HT1080 (cell line): ENCODE data around the gene PCBD2. TPM values are rescaled to one million over a fixed set of nuclear protein-coding genes. Genes with fewer than 3 reads are reported as not detected.
"Not testable (repeated sequence)": the region's sequence is repeated elsewhere in the genome, so short reads cannot be mapped to it uniquely, and the experiment has no call there.

ENCODE experiments used
- DNase-seq: peaks from one replicate; pipeline ENCODE4 v3.0.0-alpha.2; 2015; ENCODE audit warnings: low read depth
- polyA plus RNA-seq, 2 experiments: library from polyadenylated mRNA; depleted of rRNA; stranded (reverse); fragments of >200 nt; gene quantifications; 2 replicates each; pipeline ENCODE4 v1.2.3, GENCODE V29; 2015
- total RNA-seq: library from RNA; depleted of rRNA; stranded (reverse); fragments of >200 nt; shearing (Covaris generic); gene quantifications from 2 replicates; pipeline ENCODE4 v1.2.3, GENCODE V29; 2014; rRNA removed

Gene PCBD2
- 9.1 and 10.0 TPM in 2 replicates for total RNA-seq
- polyA plus RNA-seq (2015; cell fraction: cytosol; rRNA removed) = 5.4 and 6.8 TPM in 2 replicates
- 5.0 and 5.2 TPM in 2 replicates for polyA plus RNA-seq (2015; cell fraction: nucleus; rRNA removed)

DNA sequence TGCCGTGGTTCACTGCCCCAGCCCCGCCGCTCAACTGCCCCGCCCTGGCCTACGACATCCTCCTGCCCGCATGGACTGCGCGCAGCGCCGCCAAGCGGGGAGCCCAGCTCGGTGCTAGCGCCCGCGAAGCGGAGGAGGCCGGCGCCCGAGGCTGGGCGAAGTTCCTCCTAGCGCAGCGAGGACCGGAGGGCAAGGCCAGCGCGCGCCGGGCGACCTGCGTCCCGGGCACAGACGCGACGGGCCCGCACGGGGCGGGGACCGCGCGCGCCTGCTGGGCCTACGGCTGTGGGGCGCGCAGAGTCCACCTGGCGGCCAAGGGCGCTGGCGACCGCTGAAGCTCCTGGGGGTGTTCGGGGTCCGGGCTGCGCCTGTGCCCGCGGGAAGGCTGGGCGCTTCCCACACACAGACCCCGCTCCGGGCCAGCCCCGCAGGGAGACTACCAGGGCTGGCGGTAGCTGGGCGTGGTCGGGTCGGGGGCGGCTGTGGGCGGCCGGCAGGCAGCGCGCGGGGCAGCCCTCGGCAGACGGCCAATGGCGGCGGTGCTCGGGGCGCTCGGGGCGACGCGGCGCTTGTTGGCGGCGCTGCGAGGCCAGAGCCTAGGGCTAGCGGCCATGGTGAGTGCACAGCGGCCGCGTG lies at the start of gene PCBD2:
TSS of gene PCBD2 (plus strand) at position 522 of the 636 bp plus-strand sequence. CDS start at position 531, 9 bp downstream.
- DNase-seq = peak; percentile 91

- not testable (repeated sequence) for DNase-seq
These were observed 48.5 kb upstream of the PCBD2 start for GRCh38 chr5:134856465-134856864.

DNA sequence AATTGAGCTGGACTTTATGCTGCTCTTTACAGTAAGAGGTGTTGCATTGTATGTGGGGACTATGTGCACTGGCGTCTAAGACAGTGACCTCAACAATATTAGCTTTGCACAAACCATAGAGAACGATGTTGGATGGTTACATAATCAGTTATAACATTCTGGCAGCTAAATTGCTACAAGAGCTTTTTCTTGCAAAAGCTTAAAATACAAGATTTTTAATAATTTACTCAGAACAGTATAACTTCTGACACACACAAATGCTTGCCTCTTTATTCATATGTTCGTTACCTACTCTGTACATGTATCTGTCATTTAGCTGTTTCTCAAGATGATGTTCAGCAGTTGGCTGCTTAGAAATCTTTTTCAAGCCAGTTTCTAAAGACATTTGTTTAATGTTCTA lies 47.5 kb upstream of the PCBD2 start:
- no peak for DNase-seq

DNA sequence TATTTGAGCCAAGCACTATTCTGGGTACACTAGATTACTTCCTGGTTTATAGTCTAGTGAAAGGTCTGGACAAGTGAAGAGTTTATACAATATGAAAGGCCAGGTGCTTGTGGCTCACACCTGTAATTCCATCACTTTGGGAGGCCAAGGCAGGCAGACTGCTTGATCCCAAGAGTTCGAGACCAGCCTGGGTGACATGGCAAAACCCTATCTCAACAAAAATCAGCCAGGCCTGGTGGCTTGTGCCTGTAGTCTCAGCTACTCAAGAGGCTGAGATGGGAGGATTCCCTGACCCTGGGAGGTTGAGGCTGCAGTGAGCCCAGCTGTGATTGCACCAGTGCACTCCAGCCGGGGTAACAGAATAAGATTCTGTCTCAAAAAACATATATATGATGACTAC lies 40.2 kb upstream of the PCBD2 start:
- DNase-seq = no peak

DNA sequence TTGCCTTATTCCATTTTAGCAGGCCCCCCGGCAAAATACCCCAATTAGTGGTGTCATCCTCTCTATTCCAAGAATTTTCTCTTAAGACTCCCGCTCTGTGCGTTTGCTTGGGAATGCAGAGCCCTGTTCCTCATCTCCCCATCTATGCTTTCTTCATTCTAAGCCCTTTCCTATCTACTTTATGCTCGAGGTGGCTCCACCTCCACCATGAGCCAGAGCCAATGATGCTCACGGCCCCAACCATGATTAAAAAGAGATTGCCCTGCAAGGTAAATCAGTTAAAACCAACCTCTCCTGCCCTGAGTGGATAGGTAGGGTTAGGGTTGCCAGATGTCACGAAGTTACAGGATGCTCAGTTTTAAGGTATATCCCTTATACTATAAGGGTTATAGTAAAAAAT lies 31.4 kb upstream of the PCBD2 start:
- no peak for DNase-seq

DNA sequence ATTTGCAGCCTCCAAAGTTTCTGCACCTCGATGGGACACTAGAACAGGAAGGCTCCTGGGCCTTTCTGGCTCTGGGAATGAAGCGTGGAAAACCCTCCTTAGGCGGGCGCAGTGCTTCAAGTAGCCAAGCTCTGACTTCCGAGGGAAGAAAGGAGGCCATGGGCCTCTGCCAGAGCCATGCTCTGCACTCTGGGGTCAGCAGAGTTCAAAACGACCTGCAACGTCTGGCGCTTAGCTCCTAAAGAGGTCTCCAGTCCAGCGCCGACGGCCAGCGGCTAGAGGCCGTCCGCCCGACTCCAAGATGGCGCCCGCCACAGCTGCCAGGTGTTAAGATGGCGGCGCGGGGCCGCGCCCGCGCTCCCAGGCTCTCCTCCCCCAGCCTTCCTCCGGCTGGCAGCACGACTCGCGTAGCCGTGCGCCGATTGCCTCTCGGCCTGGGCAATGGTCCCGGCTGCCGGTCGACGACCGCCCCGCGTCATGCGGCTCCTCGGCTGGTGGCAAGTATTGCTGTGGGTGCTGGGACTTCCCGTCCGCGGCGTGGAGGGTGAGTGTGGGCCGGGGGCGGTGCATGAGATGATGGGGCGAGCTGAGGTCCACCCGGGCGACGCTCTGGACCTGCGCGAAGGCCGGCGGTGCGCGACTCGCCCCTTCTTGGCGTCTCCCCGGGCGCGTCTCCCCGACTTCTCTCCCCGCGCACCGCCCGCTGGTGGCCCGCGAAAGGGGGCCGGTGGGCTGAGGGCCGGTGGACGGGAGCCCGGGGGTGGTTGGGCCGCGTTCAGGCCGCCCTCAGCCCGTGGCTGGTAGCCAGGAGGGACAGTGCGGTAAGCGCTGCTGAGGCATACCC lies 30.7 kb upstream of the PCBD2 start, which contains the start of gene TXNDC15:
TSS of gene TXNDC15 (plus strand) at position 385 of the 844 bp plus-strand sequence. CDS start at position 442, 57 bp downstream.
- DNase-seq = peak; percentile 87

GRCh38 chr5:134874831-134875655 lies 29.9 kb upstream of the PCBD2 start:
- DNase-seq = peak; percentile 79

DNA sequence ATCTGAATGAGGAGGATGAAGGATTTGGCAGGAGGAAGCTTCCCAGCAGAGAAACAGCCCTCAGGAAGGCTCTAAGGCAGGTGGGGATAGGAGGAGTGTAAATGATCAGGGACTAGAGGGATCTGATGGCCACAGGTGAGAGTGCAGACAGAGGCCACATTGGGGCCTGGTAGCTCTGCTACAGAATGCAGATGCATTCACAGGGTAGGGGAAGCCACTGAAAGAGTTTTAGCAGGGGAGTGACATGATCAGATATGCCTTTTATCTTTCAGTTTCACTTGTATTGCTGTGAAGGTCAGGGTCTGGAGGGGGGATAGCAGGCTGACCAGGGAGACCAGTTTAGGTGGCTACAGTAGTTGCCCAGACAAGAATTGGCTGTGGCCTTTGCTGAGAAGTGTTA lies 27.8 kb upstream of the PCBD2 start:
- no peak for DNase-seq

- no peak for DNase-seq
These were observed 26.5 kb upstream of the PCBD2 start for GRCh38 chr5:134878403-134878802.

GRCh38 chr5:134879456-134879855 lies 25.5 kb upstream of the PCBD2 start:
- no peak for DNase-seq

GRCh38 chr5:134880937-134881336 lies 24.0 kb upstream of the PCBD2 start:
- DNase-seq = not testable (repeated sequence)

GRCh38 chr5:134881711-134882110 lies 23.2 kb upstream of the PCBD2 start:
- DNase-seq = not testable (repeated sequence)

GRCh38 chr5:134887593-134888159 lies 17.3 kb upstream of the PCBD2 start:
- DNase-seq = no peak

DNA sequence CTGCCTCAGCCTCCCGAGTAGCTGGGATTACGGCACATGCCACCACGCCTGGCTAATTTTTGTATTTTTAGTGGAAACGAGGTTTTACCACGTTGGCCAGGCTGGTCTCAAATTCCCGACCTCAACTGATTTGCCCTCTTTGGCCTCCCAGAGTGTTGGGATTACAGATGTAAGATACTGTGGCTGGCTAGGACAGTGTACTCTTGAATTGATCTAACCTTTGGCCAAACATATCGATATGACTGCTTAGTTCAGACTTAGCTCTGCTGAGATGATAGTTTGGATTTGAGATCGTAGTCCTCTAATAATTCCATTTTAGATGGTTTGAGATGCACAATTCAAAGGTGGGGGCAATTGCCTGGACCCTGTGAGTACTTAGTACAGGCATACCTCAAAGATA lies 15.6 kb upstream of the PCBD2 start:
- no peak for DNase-seq

DNA sequence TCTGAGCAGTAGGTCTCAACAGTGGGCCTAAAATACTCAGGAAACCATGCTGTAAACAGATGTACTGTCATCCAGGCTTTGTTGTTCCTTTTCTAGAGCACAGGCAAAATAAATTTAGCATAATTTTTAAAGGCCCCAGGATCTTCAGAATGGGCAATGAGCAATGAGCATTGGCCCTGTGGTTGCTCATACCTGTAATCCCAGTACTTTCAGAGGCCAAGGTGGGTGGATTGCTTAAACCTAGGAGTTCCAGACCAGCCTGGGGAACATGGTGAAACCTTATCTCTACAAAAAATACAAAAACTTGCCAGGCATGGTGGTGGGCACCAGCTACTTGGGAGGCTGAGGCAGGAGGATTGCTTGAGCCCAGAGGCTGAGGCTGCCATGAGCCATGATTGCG lies 13.5 kb upstream of the PCBD2 start:
- DNase-seq = no peak

GRCh38 chr5:134892282-134892681 lies 12.6 kb upstream of the PCBD2 start:
- no peak for DNase-seq

GRCh38 chr5:134892926-134893325 lies 12.0 kb upstream of the PCBD2 start:
- no peak for DNase-seq

DNA sequence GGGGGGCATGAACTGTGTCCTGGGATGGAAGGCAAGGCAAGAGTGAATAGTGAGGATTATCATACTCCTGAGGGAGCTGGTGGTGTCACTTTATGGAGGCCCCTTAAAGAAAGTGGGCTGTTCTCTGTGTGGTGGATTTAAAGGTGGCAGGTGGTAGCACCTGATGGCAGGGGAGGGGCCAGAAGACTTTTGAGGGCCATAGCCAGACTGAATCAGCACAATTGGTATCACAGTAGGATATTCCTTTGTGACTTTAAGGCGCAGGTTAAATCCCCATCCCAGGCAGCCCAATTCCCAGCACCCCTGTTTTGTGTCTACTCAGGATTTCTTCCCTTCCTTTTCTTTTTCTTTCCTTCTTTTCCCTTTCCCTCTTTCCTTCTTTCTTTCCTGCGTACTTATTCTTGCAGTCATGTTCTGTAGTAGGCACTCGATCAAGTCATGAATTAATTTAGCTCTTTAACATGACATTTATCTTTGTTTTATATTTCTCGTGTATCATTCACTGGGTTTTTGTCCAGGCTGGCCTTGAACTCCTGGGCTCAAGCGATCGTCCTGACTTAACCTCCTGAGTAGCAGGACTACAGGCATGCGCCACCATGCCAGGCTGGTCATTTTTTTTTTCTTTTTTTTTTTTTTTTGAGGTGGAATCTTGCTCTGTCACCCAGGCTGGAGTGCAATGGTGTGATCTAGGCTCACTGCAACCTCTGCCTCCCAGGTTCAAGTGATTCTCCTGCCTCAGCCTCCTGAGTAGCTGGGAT lies 11.0 kb upstream of the PCBD2 start:
- DNase-seq = no peak

DNA sequence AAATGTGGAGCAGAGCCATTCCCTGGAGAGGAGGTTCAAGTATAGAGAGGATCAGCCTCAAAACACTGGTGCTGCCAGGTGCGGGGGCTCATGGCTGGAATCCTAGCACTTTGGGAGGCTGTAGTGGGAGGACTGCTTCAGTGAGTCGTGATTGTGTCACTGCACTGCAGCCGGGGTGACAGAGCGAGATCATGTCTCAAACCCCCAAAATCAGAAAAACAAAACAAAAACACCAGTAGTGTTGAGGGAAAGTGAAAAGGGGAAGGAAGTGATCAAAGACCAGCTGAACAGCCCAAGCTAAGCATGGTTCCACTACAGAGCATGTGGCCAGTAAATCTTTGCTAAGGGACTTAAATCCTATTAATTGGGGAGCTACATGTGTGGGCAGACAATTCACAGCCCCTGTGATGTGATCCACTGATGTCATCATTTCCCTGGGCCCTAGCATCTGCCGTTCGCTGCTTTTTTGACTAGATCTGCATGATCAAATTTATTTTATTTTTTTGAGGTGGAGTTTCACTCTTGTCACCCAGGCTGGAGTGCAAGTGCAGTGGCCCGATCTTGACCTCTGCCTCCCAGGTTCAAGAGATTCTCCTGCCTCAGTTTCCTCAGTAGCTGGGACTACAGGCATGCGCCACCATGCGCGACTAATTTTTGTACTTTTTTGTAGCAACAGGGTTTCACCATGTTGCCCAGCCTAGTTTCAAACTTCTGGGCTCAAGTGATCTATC lies 2.7 kb upstream of the PCBD2 start:
- DNase-seq = peak; percentile 13
